HEK293T (cell line): ENCODE results near the gene VARS2.

ENCODE experiments used
- ARNT ChIP-seq: fragments of 450-650 bp; IDR thresholded peaks from 2 replicates; pipeline ENCODE4 v1.6.1; 2017; ENCODE audit warnings: mild to moderate bottlenecking
- BHLHE40 ChIP-seq: fragments of 450-650 bp; IDR thresholded peaks from 2 replicates; pipeline ENCODE4 v1.6.1; 2016; ENCODE audit warnings: mild to moderate bottlenecking, moderate library complexity, borderline replicate concordance
- FOXA1 ChIP-seq: fragments of 450-650 bp; IDR thresholded peaks from 2 replicates; pipeline ENCODE4 v1.6.1; 2016; ENCODE audit warnings: mild to moderate bottlenecking
- FOXM1 ChIP-seq: fragments of 450-650 bp; IDR thresholded peaks from 2 replicates; pipeline ENCODE4 v1.6.1; 2017; ENCODE audit warnings: mild to moderate bottlenecking, borderline replicate concordance
- NFRKB ChIP-seq: fragments of 450-650 bp; IDR thresholded peaks from 2 replicates; pipeline ENCODE4 v1.6.1; 2016; ENCODE audit warnings: mild to moderate bottlenecking, moderate library complexity
- SP1 ChIP-seq: fragments of 450-650 bp; IDR thresholded peaks from 2 replicates; pipeline ENCODE4 v1.6.1; 2017
- TARDBP ChIP-seq: fragments of 450-650 bp; IDR thresholded peaks from 2 replicates; pipeline ENCODE4 v1.6.1; 2016

DNA sequence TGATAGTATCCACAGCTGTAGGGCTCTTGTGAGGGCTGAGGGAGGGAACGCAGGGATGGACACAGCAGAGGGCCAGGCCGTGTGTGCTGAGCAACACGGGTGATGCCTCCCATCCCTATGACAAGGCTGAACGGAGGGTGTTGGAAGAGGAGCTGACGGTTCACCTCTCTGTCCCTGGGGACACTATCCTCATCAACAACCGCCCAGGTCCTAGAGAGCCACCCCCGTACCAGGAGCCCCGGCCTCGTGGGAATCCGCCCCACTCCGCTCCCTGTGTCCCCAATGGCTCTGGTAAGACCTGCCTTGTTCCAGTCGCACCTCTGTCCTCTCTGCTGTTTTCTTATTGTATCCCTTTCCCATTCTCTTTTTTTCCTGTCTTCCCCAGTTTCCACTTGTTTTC, 19.7 kb upstream of the VARS2 start:
- TF ChIP-seq NFRKB: no peak
- TF ChIP-seq BHLHE40: no peak
- TF ChIP-seq SP1: no peak
- no peak for TF ChIP-seq FOXM1
- TF ChIP-seq TARDBP: no peak
- no peak for TF ChIP-seq FOXA1
- TF ChIP-seq ARNT: no peak
